UCSD-AML1 (cell line): Measurements from ENCODE around the gene CGB3.
A peak's percentile ranks its signal among the peaks of the same experiment; 100 is the strongest.

Source experiments
- DNase-seq: peaks from one replicate; lab custom pipeline; 2025; ENCODE audit not compliant: unreplicated experiment; lab: John Stamatoyannopoulos, UW

CGB3 gene

GRCh38 chr19:49016067-49016839 lies 7.9 kb downstream of the CGB3 start:
- no peak for DNase-seq

- no peak for DNase-seq
These were observed 9.3 kb downstream of the CGB3 start for GRCh38 chr19:49014870-49015255.

- no peak for DNase-seq
These were observed 9.8 kb downstream of the CGB3 start for GRCh38 chr19:49014123-49014869.

- no peak for DNase-seq
These were observed 12.9 kb downstream of the CGB3 start for GRCh38 chr19:49011194-49011593.

- DNase-seq = no peak
These were observed 13.7 kb downstream of the CGB3 start for GRCh38 chr19:49010453-49010852.

GRCh38 chr19:49009828-49010227 lies 14.3 kb downstream of the CGB3 start:
- DNase-seq = no peak

GRCh38 chr19:49006905-49007304 lies 17.2 kb downstream of the CGB3 start:
- DNase-seq = no peak

GRCh38 chr19:49004964-49005614 lies 19.0 kb downstream of the CGB3 start:
- no peak for DNase-seq

- DNase-seq = no peak
These were observed 20.0 kb downstream of the CGB3 start for GRCh38 chr19:49004133-49004532.

GRCh38 chr19:48999481-49000325 lies 24.4 kb downstream of the CGB3 start:
- peak; percentile 41 for DNase-seq

GRCh38 chr19:48997972-48998371 lies 26.2 kb downstream of the CGB3 start:
- DNase-seq = peak; percentile 61

GRCh38 chr19:48994035-48994386 lies 30.1 kb downstream of the CGB3 start:
- DNase-seq = no peak

GRCh38 chr19:48993175-48994034 lies 30.7 kb downstream of the CGB3 start, which contains the start of the genes GYS1 and RUVBL2:
Gene GYS1, minus strand, starts transcription at chr19:48993309. Its CDS starts 197 bp downstream, at chr19:48993112.
Gene RUVBL2, plus strand, starts transcription at chr19:48993887. Its CDS starts 25 bp downstream, at chr19:48993912.
- DNase-seq = peak; percentile 99

GRCh38 chr19:48992581-48993174 lies 31.5 kb downstream of the CGB3 start:
- no peak for DNase-seq

- DNase-seq = peak; percentile 43
These were observed 32.1 kb downstream of the CGB3 start for GRCh38 chr19:48991873-48992580.

- DNase-seq = no peak
These were observed 33.0 kb downstream of the CGB3 start for GRCh38 chr19:48991011-48991609.

GRCh38 chr19:48990400-48990799 lies 33.7 kb downstream of the CGB3 start:
- no peak for DNase-seq

GRCh38 chr19:48989701-48990291 lies 34.3 kb downstream of the CGB3 start:
- DNase-seq = no peak
